IPS DF 6.9 (cell line): ENCODE measurements around the gene COPS9.

Experiments
- DNase-seq: peaks from one replicate; pipeline ENCODE4 v3.0.0-alpha.2; 2013; ENCODE audit warnings: low read depth, low spot score
- H3K27ac ChIP-seq: one replicate; pipeline ENCODE4 v1.5.1; 2013; ENCODE audit warnings: low read length, control low read depth
- H3K27me3 ChIP-seq: 2 replicates; pipeline ENCODE4 v1.6.1; 2013; ENCODE audit warnings: mild to moderate bottlenecking, low read length; ENCODE audit not compliant: control insufficient read depth, insufficient read depth
- H3K36me3 ChIP-seq: 2 replicates; pipeline ENCODE4 v1.6.1; 2013; ENCODE audit warnings: low read length; ENCODE audit not compliant: control insufficient read depth, insufficient read depth
- H3K4me1 ChIP-seq: 2 replicates; pipeline ENCODE4 v1.6.1; 2013; ENCODE audit warnings: low read length; ENCODE audit not compliant: control insufficient read depth, insufficient read depth
- H3K4me3 ChIP-seq: 2 replicates; pipeline ENCODE4 v1.5.1; 2013; ENCODE audit warnings: mild to moderate bottlenecking, low read length
- H3K9me3 ChIP-seq: 2 replicates; pipeline ENCODE4 v1.6.1; 2013; ENCODE audit warnings: low read length, inconsistent platforms; ENCODE audit not compliant: control insufficient read depth, insufficient read depth
- WGBS: extraction: QIAGEN DNeasy Blood & Tissue Kit; methylation state at CpG from one replicate; pipeline ENCODE4 v1.1.7; 2013; ENCODE audit warnings: mixed read lengths, missing lambda C conversion rate; ENCODE audit not compliant: insufficient read length, insufficient coverage; 5-methylcytosine and 5-hydroxymethylcytosine counted together

Gene COPS9

GRCh38 chr2:240141736-240142135, 5.6 kb upstream of the COPS9 start:
- H3K9me3 ChIP-seq: no peaks in the 10 kb centered on the region
- no peak for DNase-seq
- no peaks in the 10 kb centered on the region for H3K27me3 ChIP-seq
- no CpG with 5 or more reads among the region's 14 CpGs for WGBS
- H3K4me3 ChIP-seq: no peak overlapping the region
- H3K36me3 ChIP-seq: no peaks in the 10 kb centered on the region
- no peak overlapping the region for H3K27ac ChIP-seq
- peaks cover 4% of the 10 kb centered on the region; the same call in 1 of the 2 replicates for H3K4me1 ChIP-seq

- H3K36me3 ChIP-seq: no peaks in the 10 kb centered on the region
- WGBS: no CpG with 5 or more reads among the region's 11 CpGs
- H3K9me3 ChIP-seq: no peaks in the 10 kb centered on the region
- no peak overlapping the region for H3K27ac ChIP-seq
- no peaks in the 10 kb centered on the region for H3K27me3 ChIP-seq
- no peak for DNase-seq
- no peak overlapping the region for H3K4me3 ChIP-seq
- H3K4me1 ChIP-seq: peaks cover 4% of the 10 kb centered on the region; the same call in 1 of the 2 replicates
Observed at GRCh38 chr2:240140920-240141319, 4.8 kb upstream of the COPS9 start.

- no peak within 1 kb of the TSS for H3K4me3 ChIP-seq
- WGBS: no CpG with 5 or more reads among the region's 5 CpGs
- H3K9me3 ChIP-seq: no peaks in the 10 kb centered on the region
- DNase-seq: no peak
- peaks cover 4% of the 10 kb centered on the region; the same call in 1 of the 2 replicates for H3K4me1 ChIP-seq
- no peaks in the 10 kb centered on the region for H3K27me3 ChIP-seq
- no peak within 1 kb of the TSS for H3K27ac ChIP-seq
- H3K36me3 ChIP-seq: no peaks in the 10 kb centered on the region
Observed at GRCh38 chr2:240140511-240140910, 4.4 kb upstream of the COPS9 start, which contains the start of gene OTOS. OTOS (minus strand) TSS chr2:240140658; CDS start chr2:240140326, 332 bp downstream.

GRCh38 chr2:240139666-240140393, 3.7 kb upstream of the COPS9 start:
- no CpG with 5 or more reads among the region's 14 CpGs for WGBS
- Histone ChIP-seq H3K27me3 (no peaks in the 10 kb centered on the region), H3K27ac (no peak overlapping the region), H3K4me3 (no peak overlapping the region), H3K9me3 (no peaks in the 10 kb centered on the region), H3K4me1 (peaks cover 6% of the 10 kb centered on the region; the same call in 1 of the 2 replicates), H3K36me3 (no peaks in the 10 kb centered on the region)
- DNase-seq: no peak

GRCh38 chr2:240139011-240139441, 2.9 kb upstream of the COPS9 start:
- DNase-seq: no peak
- Histone ChIP-seq H3K9me3 (no peaks in the 10 kb centered on the region), H3K36me3 (no peaks in the 10 kb centered on the region), H3K4me1 (peaks cover 7% of the 10 kb centered on the region; the same call in 1 of the 2 replicates), H3K4me3 (no peak overlapping the region), H3K27me3 (no peaks in the 10 kb centered on the region), H3K27ac (no peak overlapping the region)
- WGBS: no CpG with 5 or more reads among the region's 15 CpGs

GRCh38 chr2:240138254-240138984, 2.3 kb upstream of the COPS9 start:
- no peak for DNase-seq
- no peaks in the 10 kb centered on the region for H3K27me3 ChIP-seq
- WGBS: no CpG with 5 or more reads among the region's 9 CpGs
- no peak overlapping the region for H3K4me3 ChIP-seq
- no peaks in the 10 kb centered on the region for H3K36me3 ChIP-seq
- no peak overlapping the region for H3K27ac ChIP-seq
- peaks cover 7% of the 10 kb centered on the region; the same call in 1 of the 2 replicates for H3K4me1 ChIP-seq
- no peaks in the 10 kb centered on the region for H3K9me3 ChIP-seq

- H3K9me3 ChIP-seq: no peaks in the 10 kb centered on the region
- H3K4me3 ChIP-seq: no peak overlapping the region
- no peak for DNase-seq
- peaks cover 7% of the 10 kb centered on the region; the same call in 1 of the 2 replicates for H3K4me1 ChIP-seq
- H3K27me3 ChIP-seq: no peaks in the 10 kb centered on the region
- WGBS: no CpG with 5 or more reads among the region's 19 CpGs
- H3K36me3 ChIP-seq: no peaks in the 10 kb centered on the region
- no peak overlapping the region for H3K27ac ChIP-seq
Observed at GRCh38 chr2:240137596-240138253, 1.6 kb upstream of the COPS9 start.

- Histone ChIP-seq H3K27me3 (no peaks in the 10 kb centered on the region), H3K4me1 (peaks cover 7% of the 10 kb centered on the region; the same call in 1 of the 2 replicates), H3K27ac (no peak overlapping the region), H3K36me3 (peaks cover 7% of the 10 kb centered on the region), H3K9me3 (no peaks in the 10 kb centered on the region), H3K4me3 (peak overlapping the region; percentile 96; the same call in 1 of the 2 replicates)
- WGBS: no CpG with 5 or more reads among the region's 36 CpGs
- no peak for DNase-seq
Observed at GRCh38 chr2:240136671-240137292, 677 bp upstream of the COPS9 start.

GRCh38 chr2:240135706-240136012, 446 bp downstream of the COPS9 start:
- DNase-seq: no peak
- Histone ChIP-seq H3K36me3 (peaks cover 14% of the 10 kb centered on the region), H3K4me1 (peaks cover 7% of the 10 kb centered on the region; the same call in 1 of the 2 replicates), H3K27me3 (no peaks in the 10 kb centered on the region), H3K27ac (no peak overlapping the region), H3K4me3 (peak overlapping the region; percentile 96; the same call in 1 of the 2 replicates), H3K9me3 (no peaks in the 10 kb centered on the region)
- no CpG with 5 or more reads among the region's 17 CpGs for WGBS
